ENCODE results near the gene MGAT4A. TPM values are rescaled to one million over a fixed set of nuclear protein-coding genes. Genes with fewer than 3 reads are reported as not detected.

Gene MGAT4A
- total and polyA plus RNA-seq, 10 of the 15 experiments (the other 5 are each of a cell fraction or from before 2014, with no cell fraction given) = 4.3 to 23.4 (median 13.6) TPM

DNA sequence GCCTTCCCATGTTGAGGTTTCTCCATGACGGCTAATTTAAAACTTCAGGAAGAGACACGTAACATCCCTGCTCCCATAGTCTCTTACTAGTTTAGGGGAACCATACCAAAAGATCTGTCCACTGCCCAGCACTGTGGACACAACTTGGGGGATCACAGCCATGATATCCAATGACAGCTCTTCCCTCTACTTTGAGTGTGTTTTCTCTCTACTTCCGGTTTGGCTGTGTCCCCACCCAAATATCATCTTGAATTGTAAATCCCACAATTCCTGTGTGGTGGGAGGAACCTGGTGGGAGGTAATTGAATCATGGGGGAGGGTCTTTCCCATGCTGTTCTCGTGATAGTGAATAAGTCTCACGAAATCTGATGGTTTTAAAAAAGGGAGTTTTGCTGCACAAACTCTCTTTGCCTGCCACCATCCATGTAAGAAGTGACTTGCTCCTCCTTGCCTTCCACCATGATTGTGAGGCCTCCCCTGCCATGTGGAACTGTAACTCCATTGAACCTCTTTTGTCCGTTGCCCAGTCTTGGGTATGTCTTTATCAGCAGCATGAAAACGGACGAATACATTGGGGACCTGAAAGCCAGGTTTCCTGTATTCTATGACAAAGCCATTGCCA is 1.6 kb upstream of the MGAT4A start:
- 77% methylated on average over 8 of the region's 8 CpGs for WGBS (ENCODE audit: insufficient coverage, insufficient replicate concordance, low lambda C conversion rate, missing lambda C conversion rate)
- H3K4me2 ChIP-seq (ENCODE audit: control insufficient read depth, insufficient read depth) = peak overlapping the region; percentile 78
- H4K20me1 ChIP-seq (ENCODE audit: control insufficient read depth, insufficient read depth) = no peaks in the 10 kb centered on the region
- no peak overlapping the region for H3K9ac ChIP-seq (ENCODE audit: control insufficient read depth, insufficient read depth, low read length)
- no peak for DNase-seq (ENCODE audit: low read depth, low spot score)
- no peak for TF ChIP-seq ZNF622 (IDR thresholded peaks at IDR 0.05)
- TF ChIP-seq ESRRA (IDR thresholded peaks at IDR 0.05; ENCODE audit: low read length) = no peak
- no peak for TF ChIP-seq NFYB (IDR thresholded peaks at IDR 0.05; ENCODE audit: insufficient read depth, low read depth, low read length)
- TF ChIP-seq, protein P1, sequence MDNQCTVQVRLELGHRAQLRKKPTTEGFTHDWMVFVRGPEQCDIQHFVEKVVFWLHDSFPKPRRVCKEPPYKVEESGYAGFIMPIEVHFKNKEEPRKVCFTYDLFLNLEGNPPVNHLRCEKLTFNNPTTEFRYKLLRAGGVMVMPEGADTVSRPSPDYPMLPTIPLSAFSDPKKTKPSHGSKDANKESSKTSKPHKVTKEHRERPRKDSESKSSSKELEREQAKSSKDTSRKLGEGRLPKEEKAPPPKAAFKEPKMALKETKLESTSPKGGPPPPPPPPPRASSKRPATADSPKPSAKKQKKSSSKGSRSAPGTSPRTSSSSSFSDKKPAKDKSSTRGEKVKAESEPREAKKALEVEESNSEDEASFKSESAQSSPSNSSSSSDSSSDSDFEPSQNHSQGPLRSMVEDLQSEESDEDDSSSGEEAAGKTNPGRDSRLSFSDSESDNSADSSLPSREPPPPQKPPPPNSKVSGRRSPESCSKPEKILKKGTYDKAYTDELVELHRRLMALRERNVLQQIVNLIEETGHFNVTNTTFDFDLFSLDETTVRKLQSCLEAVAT (IDR thresholded peaks at IDR 0.05) = 0 out of 2 replicates have a peak, but pooled peaks have one; percentile 13
- TF ChIP-seq, protein P2, sequence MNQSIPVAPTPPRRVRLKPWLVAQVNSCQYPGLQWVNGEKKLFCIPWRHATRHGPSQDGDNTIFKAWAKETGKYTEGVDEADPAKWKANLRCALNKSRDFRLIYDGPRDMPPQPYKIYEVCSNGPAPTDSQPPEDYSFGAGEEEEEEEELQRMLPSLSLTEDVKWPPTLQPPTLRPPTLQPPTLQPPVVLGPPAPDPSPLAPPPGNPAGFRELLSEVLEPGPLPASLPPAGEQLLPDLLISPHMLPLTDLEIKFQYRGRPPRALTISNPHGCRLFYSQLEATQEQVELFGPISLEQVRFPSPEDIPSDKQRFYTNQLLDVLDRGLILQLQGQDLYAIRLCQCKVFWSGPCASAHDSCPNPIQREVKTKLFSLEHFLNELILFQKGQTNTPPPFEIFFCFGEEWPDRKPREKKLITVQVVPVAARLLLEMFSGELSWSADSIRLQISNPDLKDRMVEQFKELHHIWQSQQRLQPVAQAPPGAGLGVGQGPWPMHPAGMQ (IDR thresholded peaks at IDR 0.05; ENCODE audit: borderline replicate concordance) = no peak
- H3K9me3 ChIP-seq (replicated peaks; ENCODE audit: control insufficient read depth, insufficient read depth, low read length) = no peaks in the 10 kb centered on the region; the same call in 2 of the 3 replicates
- CTCF ChIA-PET = interaction anchor here (1.5 to 1.8 kb wide), 4 partner anchors 14 to 87 kb away, joined by 3 to 5 read pairs (median 4); no protein-coding TSS in a partner anchor
- in situ Hi-C loops (cut with MboI) (no loop called here), intact Hi-C loops (cut with micrococcal nuclease; ENCODE audit: unreplicated experiment) (no loop called here)
- H3K27ac ChIP-seq (ENCODE audit: control insufficient read depth, insufficient read depth) = no peak overlapping the region
- BruUV-seq (replicated peaks) = no TSS peak
- no peaks in the 10 kb centered on the region; the same call in 1 of the 2 replicates for H3K4me1 ChIP-seq (ENCODE audit: control insufficient read depth, insufficient read depth, low read length)
- RAD21 ChIA-PET (ENCODE audit: unreplicated experiment) = interaction anchor here (1.0 to 2.2 kb wide), 3 partner anchors 26 to 83 kb away, joined by 3 to 8 read pairs (median 4); no protein-coding TSS in a partner anchor
- SMC1A ChIA-PET (ENCODE audit: uncharacterized antibody, unreplicated experiment) = interaction anchor here (0.7 to 7.4 kb wide), 10 partner anchors 9 to 104 kb away, joined by 3 to 37 read pairs (median 4); no protein-coding TSS in a partner anchor
- POLR2A ChIA-PET = interaction anchor here (1.0 kb wide), 1 partner anchor 24 kb away, joined by 3 read pairs; no protein-coding TSS in a partner anchor
- FAIRE-seq = no peak
- H3K27me3 ChIP-seq (replicated peaks in 1 of 2; ENCODE audit: control insufficient read depth in 2 of 2, insufficient read depth in 2 of 2, low read length in 1 of 2) = no peaks in the 10 kb centered on the region; a peak in 1 of 4 replicates
- H3K4me3 ChIP-seq = no peak overlapping the region
- no peaks in the 10 kb centered on the region for H3K36me3 ChIP-seq (ENCODE audit: control insufficient read depth in 2 of 2, insufficient read depth in 2 of 2, low read length in 1 of 2)
- H3K79me2 ChIP-seq (ENCODE audit: control insufficient read depth, insufficient read depth, low read length) = no peaks in the 10 kb centered on the region; the same call in 1 of the 2 replicates
- ATAC-seq = no peak
- H2AFZ ChIP-seq (ENCODE audit: control insufficient read depth, low read depth, low read length) = no peak overlapping the region

All from GM12878 (cell line).